Mucosa of gallbladder (tissue), 1 donor: ENCODE measurements around the gene DYNC2H1. TPM values are rescaled to one million over a fixed set of nuclear protein-coding genes. Genes with fewer than 3 reads are reported as not detected.

Experiments used
- DNase-seq: peaks from one replicate; pipeline ENCODE4 v3.0.0-alpha.2; 2020; ENCODE audit warnings: low spot score
- total RNA-seq: library from RNA; stranded (reverse); gene quantifications from one replicate; pipeline ENCODE4 v1.2.1, GENCODE V29; 2021
- donor health status: DM: no; HTN: no; CAD: no.

DYNC2H1 gene
- total RNA-seq, 1 donor from 2014 or later: 24.2 TPM

DNA sequence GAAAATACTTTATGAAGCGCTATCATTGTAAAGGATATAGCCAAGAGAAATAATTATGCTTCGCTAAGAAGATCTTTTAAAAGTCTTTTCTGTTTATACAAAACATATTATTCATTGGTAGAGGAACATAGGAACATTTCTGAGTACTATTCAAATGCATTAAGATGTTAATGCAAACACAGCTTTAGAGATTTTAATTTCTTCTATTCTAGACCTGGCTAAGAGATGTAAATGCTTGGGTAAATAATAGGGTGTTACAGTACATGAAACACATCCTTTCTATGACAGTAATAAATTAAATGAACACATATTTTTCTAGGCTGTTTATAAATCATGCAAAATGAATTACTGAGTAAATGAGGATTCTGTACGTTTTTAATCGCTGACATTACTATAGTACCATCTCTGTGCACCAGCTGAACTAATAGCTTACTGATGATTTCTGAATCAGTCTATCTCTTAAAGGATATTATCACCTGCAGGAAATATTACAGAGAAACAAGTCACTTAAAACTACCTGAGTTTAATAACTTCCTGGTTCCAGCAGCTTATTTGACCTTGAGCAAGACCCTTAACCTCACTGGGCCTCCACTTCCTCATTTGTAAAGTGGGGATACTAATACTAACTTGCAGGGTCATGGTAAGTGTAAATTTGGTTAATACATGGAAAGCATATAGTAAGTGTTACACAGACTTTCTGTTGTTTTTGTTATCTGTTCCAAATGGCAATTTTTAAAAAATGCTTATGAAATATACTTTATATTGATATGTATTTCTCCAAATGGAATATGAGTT, 344.9 kb downstream of the DYNC2H1 start:
- DNase-seq: no peak

DNA sequence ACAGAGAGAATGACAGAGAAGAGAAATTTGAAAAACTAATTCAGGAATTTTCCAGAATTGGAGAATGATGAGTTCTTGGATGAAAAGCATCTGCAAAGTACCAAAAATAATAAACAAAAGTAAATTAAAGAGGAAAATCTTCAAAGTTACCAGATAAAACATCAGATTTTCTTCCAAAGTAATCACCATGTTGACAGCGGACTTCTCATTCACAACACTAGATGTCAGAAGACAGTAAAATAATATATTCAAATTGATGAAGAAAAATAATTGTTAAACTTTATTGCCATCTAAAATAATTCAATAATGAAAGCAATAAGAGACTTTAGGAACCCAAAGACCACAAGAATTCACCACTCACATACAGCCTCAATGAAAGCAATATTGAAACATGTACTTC, 355.2 kb downstream of the DYNC2H1 start:
- no peak for DNase-seq

GRCh38 chr11:103465555-103466140, 356.4 kb downstream of the DYNC2H1 start:
- DNase-seq: no peak

GRCh38 chr11:103471546-103471945, 362.3 kb downstream of the DYNC2H1 start:
- no peak for DNase-seq

- DNase-seq: no peak
Observed at GRCh38 chr11:103476874-103477273, 367.6 kb downstream of the DYNC2H1 start.

- DNase-seq: no peak
Observed at GRCh38 chr11:103480421-103480820, 371.2 kb downstream of the DYNC2H1 start.

- no peak for DNase-seq
Observed at GRCh38 chr11:103483996-103484395, 374.8 kb downstream of the DYNC2H1 start.

DNA sequence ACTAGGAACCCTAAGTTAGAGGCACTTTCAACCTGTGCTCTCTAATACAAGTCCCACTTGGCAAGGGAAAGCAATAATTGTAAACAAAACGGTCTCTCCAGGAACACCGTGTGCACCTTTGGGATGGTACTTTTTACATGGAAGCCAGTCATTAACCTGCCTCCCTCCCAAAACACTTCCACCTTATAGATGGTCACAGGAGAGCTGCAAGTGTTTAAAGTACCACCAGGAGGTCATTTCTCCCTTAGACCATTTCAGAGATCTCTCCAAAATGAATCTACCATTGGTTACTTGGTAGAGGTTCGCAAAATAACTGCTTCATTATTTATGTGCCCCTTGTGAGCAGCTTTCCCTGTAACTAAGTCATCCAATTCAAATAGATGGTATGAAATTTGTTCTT, 375.3 kb downstream of the DYNC2H1 start:
- no peak for DNase-seq

- DNase-seq: no peak
Observed at GRCh38 chr11:103486604-103487003, 377.4 kb downstream of the DYNC2H1 start.

DNA sequence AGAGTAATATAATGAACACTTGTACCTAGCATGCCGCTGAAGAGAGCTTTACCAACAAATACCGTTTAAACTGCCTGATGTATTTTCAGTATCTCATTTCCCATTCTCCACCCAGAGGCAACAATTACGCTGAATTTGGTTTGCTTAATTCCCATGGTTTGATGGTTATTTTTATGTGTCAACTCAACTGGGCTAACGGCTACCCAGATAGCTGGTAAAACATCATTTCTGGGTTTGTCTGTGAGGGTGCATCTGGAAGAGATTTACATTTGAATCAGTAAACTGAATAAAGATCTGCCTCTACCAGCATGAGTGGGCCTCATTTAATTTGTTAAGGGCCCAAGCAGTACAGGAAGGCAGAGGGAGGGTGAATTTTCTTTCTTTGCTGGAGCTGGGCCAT, 377.9 kb downstream of the DYNC2H1 start:
- no peak for DNase-seq

GRCh38 chr11:103488031-103488461, 378.8 kb downstream of the DYNC2H1 start:
- DNase-seq: no peak

DNA sequence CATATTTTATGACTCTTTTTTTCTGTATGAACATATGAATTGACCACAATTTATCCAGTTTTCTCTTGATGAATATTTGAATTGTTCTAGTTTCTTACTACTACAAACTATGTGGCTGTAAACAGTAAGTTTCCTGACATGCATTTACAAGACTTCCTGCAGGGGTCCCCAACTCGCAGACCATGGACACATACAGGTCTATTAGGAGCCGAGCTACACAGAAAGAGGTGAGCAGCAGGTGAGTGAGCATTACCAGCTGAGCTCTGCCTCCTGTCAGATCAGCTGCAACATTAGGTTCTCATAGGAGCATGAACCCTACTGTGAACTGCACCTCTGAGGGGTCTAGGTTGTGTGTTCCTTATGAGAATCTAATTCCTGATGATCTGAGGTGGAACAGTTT, 379.4 kb downstream of the DYNC2H1 start:
- DNase-seq: no peak

DNA sequence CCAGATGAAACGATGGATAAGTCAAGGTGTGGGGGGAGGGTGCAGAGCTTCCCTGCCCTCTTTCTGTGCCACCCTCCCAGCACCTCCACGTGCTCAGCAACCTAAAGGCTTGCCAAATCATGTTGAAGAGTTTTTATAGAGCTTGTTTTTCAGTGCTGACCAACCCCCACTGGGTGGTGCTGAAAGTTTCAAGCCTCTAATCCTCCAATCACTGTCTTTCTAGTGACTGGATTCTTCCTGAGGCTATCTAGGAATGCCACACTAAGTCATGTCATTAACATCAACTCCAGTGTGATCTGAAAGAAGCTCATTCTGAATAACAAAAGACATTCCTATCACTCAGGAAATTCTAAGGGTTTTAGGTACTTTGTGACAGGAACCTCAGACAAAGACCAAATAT, 382.6 kb downstream of the DYNC2H1 start:
- no peak for DNase-seq

DNA sequence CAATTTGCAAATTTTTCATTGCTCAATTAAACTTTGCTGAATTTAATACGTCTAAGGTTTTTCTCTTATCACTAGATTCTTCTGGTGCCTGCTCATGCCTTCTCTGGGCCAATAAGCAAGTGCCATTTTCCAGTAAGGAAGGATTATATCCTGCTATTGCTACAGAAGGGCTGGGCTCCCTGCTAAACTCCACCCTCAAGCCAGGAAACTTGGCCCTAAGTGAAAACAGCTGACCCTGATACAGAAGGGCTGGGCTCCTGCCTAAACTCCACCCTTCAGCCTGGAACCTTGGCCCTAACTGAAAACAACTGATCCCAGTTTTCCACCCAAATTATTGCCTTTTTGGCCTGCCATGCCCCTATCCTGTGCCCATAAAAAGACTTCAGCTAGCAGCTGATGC, 385.3 kb downstream of the DYNC2H1 start:
- DNase-seq: no peak

GRCh38 chr11:103497268-103497667, 388.0 kb downstream of the DYNC2H1 start:
- no peak for DNase-seq

DNA sequence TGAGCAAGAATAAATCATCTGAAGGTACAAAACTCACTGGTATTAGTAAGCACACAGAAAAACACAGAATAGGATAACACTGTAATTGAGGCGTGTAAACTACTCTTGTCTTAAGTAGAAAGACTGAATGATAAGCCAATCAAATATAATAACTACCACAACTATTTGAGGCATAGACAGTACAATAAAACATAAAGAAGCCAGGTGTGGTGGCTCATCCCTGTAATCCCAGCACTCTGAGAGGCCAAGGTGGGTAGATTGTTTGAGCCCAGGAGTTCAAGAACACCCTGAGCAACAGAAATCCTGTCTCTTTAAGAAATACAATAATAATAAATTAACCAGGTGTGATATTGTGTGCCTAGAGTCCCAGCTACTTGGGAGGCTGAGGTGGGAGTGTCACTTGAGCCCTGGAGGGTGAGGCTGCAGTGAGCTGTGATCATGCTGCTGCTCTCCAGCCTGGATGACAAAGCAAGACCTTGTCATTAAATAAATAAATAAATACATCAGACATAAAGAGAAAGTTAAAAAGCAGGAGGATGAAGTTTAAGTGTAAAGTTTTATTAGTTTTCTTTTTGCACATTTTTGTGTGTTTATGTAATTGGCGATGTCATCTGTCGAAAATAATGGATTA, 390.6 kb downstream of the DYNC2H1 start:
- no peak for DNase-seq

DNA sequence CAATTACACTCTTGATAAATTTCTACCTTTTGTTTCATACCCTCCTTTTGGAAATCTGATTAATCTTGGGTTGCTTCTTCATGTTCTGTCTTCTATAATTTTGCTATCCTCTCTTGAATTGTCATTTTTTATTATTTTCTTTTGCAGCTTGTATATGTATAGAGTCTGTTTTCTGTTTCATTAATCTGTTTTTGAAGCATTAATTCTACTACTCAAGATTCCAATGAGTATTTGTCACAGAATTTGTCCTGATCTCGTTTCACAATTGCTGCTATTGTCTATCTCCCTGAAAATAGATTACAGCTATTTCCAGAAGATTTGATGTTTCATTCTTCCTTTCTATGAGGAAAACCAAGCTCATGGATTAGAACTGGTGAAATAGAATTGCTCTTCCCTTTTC, 406.1 kb downstream of the DYNC2H1 start:
- DNase-seq: no peak

DNA sequence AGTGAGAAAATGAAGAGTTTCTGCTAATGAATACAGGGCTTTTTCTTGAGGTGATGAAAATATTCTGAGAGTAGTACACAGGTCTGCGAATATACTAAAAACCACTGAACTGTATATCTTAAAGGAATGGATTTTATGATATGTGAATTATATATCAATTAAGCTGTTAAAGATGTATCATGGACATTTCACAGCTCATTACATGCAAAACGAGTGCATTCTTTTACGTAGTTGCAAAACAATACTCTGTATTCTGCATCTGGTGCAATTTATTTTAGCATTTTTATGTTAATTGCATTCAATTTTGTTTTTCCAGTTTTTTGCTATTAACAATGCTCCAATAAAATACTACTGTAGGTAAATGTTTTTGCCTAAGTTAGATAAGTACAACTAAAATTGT, 411.6 kb downstream of the DYNC2H1 start:
- DNase-seq: no peak

DNA sequence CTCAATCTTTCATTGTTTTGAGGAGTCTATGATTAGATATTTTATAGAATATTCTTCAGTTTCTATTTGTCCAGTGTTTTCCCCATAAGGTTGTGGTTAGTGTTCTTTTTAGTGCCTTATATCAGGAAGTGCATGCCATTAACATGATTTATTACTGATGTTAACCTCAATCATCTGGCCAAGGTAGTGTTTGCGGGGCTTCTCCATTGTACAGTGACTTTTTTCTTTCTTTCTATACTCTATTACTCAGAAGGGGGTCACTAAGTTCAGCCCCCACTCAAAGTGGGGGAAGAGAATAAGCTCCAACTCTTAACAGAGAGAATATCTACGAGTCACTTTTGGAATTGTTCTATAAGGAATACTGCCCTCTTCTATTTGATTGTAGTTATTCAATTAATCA, 415.8 kb downstream of the DYNC2H1 start:
- no peak for DNase-seq

DNA sequence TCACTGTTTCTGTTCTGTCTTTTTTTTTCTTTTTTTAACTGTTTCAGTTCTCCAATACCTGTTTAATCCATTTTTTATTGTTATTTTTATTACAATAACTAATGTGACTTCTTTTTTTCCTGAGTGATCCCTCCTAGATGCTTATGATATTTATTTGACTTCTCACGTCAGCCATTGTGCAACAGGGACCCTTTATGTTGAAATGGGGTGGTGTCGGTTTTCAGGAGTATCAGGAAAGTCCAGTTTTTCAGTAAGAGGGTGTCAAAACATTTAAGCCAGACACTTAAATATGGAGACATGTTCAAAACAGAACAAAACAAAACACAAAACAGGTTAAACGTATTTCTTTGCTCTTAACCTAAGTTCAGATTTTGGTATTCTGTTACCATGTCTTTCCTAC, 418.8 kb downstream of the DYNC2H1 start:
- DNase-seq: no peak

DNA sequence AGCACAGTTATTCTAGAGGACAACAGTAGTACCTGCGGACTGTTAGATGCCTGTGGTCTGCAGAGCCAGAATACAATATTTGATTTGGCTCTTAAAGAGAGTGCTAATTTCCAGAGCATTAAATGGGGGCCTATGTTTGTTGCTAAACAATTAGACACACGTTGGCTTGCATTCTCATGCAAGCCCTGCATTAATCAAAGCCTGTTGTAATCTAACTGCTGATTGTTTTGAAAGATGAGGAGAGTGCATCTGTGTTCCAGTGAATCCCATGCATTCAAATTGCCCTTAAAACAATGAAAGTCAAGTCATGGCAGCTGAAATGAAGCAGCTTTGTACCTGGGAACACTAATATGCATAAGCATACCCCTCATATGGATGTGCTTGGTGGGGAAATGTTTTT, 419.4 kb downstream of the DYNC2H1 start:
- DNase-seq: no peak

- no peak for DNase-seq
Observed at GRCh38 chr11:103529181-103529684, 420.0 kb downstream of the DYNC2H1 start.
